DND-41 (cell line): ENCODE data around the gene HEATR1.

Experiments used
- ATAC-seq: fragments of 200-7000 bp; cut with Tn5 transposase; 3 replicates; pipeline ENCODE4 v1.9.1; 2021; ENCODE audit warnings: low read depth; ENCODE audit not compliant: insufficient read depth
- DNase-seq: peaks from one replicate; pipeline ENCODE4 v3.0.0-alpha.2; 2020
- H2AFZ ChIP-seq: 2 replicates; pipeline ENCODE4 v1.6.0; 2012; ENCODE audit warnings: low read depth, low read length
- H3K27ac ChIP-seq: 2 replicates; pipeline ENCODE4 v1.5.1; 2012; ENCODE audit warnings: low read length, inconsistent platforms
- H3K27me3 ChIP-seq: fragments of 200-600 bp; sonication (generic); 2 replicates; pipeline ENCODE4 v1.6.0; 2012; ENCODE audit warnings: low read length, mild to moderate bottlenecking, inconsistent platforms; ENCODE audit not compliant: insufficient read depth, poor library complexity
- H3K36me3 ChIP-seq: 2 replicates; pipeline ENCODE4 v1.5.1; 2012; ENCODE audit warnings: low read length, inconsistent platforms; ENCODE audit not compliant: insufficient read depth
- H3K4me1 ChIP-seq: 2 replicates; pipeline ENCODE4 v1.5.1; 2012; ENCODE audit warnings: mild to moderate bottlenecking, low read length; ENCODE audit not compliant: insufficient read depth
- H3K4me2 ChIP-seq: 2 replicates; pipeline ENCODE4 v1.6.0; 2012; ENCODE audit warnings: mild to moderate bottlenecking, moderate library complexity, low read length, inconsistent platforms; ENCODE audit not compliant: insufficient read depth
- H3K4me3 ChIP-seq, 2 experiments: fragments of 200-600 bp in 1 of 2; shearing (Covaris generic) in 1 of 2; 2 replicates each; pipeline ENCODE4 v1.5.1; 2012 to 2016; ENCODE audit warnings: inconsistent platforms in 2 of 2, low read length in 2 of 2, mild to moderate bottlenecking in 2 of 2, low read depth in 1 of 2, moderate library complexity in 1 of 2
- H3K79me2 ChIP-seq: 2 replicates; pipeline ENCODE4 v1.6.0; 2012; ENCODE audit warnings: low read length, inconsistent platforms; ENCODE audit not compliant: insufficient read depth
- H3K9ac ChIP-seq: 2 replicates; pipeline ENCODE4 v1.6.0; 2012; ENCODE audit warnings: low read depth, mild to moderate bottlenecking, inconsistent platforms, low read length, moderate library complexity
- H3K9me3 ChIP-seq: 2 replicates; pipeline ENCODE4 v1.5.1; 2012; ENCODE audit warnings: low read length, moderate library complexity, mild to moderate bottlenecking, inconsistent platforms; ENCODE audit not compliant: insufficient read depth, severe bottlenecking
- H4K20me1 ChIP-seq: 2 replicates; pipeline ENCODE4 v1.6.0; 2012; ENCODE audit warnings: low read length; ENCODE audit not compliant: insufficient read depth
- EZH2 ChIP-seq: IDR thresholded peaks from 3 replicates; pipeline ENCODE4 v1.6.1; 2012; ENCODE audit warnings: borderline replicate concordance, low read depth, mild to moderate bottlenecking, moderate library complexity, low read length, inconsistent platforms; ENCODE audit not compliant: severe bottlenecking
- TF ChIP-seq, protein P1 (sequence below): IDR thresholded peaks from 2 replicates; pipeline ENCODE4 v1.5.1; 2012; ENCODE audit warnings: borderline replicate concordance, low read length, moderate library complexity, mild to moderate bottlenecking; ENCODE audit not compliant: poor library complexity, severe bottlenecking; ENCODE audit errors: extremely low read depth

The HEATR1 gene

DNA sequence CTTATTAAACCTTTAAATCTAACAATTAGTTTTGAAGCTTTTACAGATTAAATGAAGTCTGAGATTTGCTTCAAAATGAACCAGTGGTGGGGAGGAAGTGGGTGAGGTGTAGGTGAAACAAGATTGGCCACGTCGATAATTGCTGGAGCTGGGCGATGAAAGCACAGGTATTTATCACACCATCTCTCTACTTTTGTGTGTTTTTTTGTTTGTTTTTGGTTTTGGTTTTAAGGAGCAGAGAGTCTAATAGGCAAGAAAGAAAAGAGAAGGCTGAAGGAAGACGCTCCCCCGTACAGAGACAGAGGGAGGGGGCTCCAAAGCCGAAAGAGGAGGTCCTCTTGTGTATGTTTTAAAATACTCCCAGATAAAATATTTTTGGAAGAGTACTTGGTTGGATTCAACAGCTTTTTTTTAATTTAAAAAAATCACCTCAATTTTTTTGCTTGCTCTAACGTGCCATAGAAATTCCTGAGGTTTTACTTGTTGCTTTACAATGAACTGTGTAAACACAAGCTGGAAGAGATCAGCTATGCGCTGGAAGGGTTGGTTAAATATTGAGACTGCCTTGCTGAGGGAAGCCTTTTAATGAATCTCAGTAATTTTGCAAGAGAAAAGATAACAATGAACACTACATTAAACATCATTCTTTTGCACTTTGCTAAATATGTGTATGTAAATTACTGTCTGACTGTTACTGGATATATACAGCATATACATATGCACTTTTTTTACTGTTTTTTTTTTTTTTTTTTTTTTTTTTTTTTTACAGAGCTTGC lies 87.2 kb downstream of the HEATR1 start:
- TF ChIP-seq, protein P1, sequence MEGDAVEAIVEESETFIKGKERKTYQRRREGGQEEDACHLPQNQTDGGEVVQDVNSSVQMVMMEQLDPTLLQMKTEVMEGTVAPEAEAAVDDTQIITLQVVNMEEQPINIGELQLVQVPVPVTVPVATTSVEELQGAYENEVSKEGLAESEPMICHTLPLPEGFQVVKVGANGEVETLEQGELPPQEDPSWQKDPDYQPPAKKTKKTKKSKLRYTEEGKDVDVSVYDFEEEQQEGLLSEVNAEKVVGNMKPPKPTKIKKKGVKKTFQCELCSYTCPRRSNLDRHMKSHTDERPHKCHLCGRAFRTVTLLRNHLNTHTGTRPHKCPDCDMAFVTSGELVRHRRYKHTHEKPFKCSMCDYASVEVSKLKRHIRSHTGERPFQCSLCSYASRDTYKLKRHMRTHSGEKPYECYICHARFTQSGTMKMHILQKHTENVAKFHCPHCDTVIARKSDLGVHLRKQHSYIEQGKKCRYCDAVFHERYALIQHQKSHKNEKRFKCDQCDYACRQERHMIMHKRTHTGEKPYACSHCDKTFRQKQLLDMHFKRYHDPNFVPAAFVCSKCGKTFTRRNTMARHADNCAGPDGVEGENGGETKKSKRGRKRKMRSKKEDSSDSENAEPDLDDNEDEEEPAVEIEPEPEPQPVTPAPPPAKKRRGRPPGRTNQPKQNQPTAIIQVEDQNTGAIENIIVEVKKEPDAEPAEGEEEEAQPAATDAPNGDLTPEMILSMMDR, result no peak
- TF ChIP-seq EZH2, result no peak
- H2AFZ ChIP-seq, result no peak overlapping the region
- H3K27me3 ChIP-seq, result no peaks in the 10 kb centered on the region
- no peaks in the 10 kb centered on the region for H3K79me2 ChIP-seq
- no peaks in the 10 kb centered on the region for H3K36me3 ChIP-seq
- no peaks in the 10 kb centered on the region for H3K9me3 ChIP-seq
- DNase-seq (no peak), ATAC-seq (no peak)
- no peak overlapping the region for H3K27ac ChIP-seq
- H3K4me1 ChIP-seq, result no peaks in the 10 kb centered on the region
- H3K4me3 ChIP-seq, result no peak overlapping the region
- no peak overlapping the region for H3K4me2 ChIP-seq
- H4K20me1 ChIP-seq, result no peaks in the 10 kb centered on the region
- no peak overlapping the region for H3K9ac ChIP-seq

DNA sequence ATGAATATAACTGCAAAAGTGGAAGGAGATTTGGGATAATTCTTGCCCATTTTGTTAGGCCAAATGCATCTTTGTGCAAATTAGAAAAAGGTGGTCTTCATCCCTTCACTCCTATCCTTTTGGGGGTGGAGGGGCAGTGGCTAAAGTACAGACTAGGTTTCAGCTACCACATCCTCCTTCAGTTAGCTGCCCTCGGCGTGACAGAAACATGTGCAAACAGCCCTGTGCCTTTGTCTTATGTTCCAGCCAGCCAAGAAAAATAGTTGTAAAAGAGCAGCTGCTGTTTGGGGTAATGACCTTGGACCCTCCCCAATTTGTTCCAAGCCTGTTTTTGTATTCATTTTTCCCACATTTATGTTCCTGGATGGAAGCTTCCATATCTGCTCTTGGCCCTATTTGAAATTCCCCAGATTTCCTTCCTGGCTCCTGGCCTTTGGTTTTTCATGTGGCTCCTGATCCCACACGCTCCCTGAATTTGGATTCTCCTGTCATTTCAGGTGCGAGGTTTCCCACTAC lies 88.8 kb downstream of the HEATR1 start:
- Histone ChIP-seq H4K20me1 (no peaks in the 10 kb centered on the region), H3K4me2 (no peak overlapping the region), H3K36me3 (no peaks in the 10 kb centered on the region), H3K9me3 (no peaks in the 10 kb centered on the region), H2AFZ (no peak overlapping the region), H3K27ac (no peak overlapping the region), H3K4me1 (no peaks in the 10 kb centered on the region), H3K4me3 (no peak overlapping the region), H3K27me3 (no peaks in the 10 kb centered on the region), H3K9ac (no peak overlapping the region), H3K79me2 (no peaks in the 10 kb centered on the region)
- no peak for DNase-seq
- no peak for ATAC-seq
- no peak for TF ChIP-seq EZH2
- TF ChIP-seq, protein P1, result no peak

DNA sequence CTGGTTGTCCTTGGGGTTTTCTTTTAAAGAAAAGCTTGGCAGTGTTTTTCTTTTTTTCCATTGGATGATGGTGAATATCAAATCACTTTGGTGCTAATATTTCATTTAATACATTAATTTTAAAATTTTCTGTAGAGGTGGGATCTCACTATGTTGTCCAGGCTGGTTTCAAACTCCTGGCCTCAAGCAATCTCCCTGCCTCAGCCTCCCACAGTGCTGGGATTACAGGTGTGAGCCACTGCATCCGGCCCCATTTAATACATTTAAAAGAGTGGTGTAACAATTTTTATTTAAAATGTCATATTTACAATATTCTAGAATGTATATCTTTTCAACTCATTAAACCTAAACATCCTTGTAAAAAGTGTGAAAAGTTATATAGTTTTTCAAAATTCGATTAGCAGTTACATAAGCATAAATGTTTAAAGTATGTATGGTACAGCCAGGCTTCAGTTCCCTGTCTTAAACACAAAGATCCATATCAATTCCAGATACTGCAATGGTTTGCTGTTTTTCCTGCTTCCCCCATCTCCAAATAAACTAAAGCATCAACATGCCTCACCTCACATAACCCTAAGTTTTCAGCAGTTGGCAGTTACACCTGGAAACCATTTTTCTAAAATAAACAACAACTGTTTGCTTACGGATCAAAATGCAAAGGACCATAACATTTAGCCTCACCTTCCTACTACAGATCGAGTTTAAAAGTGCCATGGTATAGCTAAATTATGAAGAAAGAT lies 89.4 kb downstream of the HEATR1 start:
- H4K20me1 ChIP-seq, result no peaks in the 10 kb centered on the region
- no peak overlapping the region for H2AFZ ChIP-seq
- DNase-seq (no peak), ATAC-seq (no peak)
- no peaks in the 10 kb centered on the region for H3K36me3 ChIP-seq
- H3K27me3 ChIP-seq, result no peaks in the 10 kb centered on the region
- no peaks in the 10 kb centered on the region for H3K4me1 ChIP-seq
- no peak overlapping the region for H3K27ac ChIP-seq
- no peaks in the 10 kb centered on the region for H3K79me2 ChIP-seq
- no peak overlapping the region for H3K4me2 ChIP-seq
- no peak overlapping the region for H3K4me3 ChIP-seq
- no peaks in the 10 kb centered on the region for H3K9me3 ChIP-seq
- H3K9ac ChIP-seq, result no peak overlapping the region
- no peak for TF ChIP-seq EZH2
- TF ChIP-seq, protein P1, result no peak
